AG08395 (cell line): Measurements from ENCODE around the gene OR4Q3.
"Not testable (repeated sequence)": the region's sequence is repeated elsewhere in the genome, so short reads cannot be mapped to it uniquely, and the experiment has no call there.

Experiments
- DNase-seq: peaks from one replicate; pipeline ENCODE4 v3.0.0; 2012; ENCODE audit warnings: mixed read lengths, low spot score

The OR4Q3 gene

DNA sequence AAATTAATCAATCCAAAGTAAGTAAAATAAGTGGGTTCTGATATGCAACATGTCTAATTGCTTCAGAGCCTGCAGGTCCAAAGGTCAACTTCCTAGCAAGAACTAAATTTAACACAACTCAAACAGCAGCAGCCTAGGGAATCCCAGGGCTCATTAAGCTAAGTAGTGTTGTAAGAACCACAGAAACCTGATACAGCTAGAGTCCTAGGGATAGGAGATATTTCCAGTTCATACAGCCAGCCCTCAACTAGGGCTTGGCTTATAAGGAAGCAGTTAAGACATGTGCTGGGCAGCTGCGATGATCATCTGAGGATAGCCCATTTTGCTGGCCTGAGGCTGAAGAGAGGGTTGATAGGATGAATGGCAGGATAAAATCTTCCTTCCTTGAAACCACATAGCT lies at the start of gene OR4Q3:
OR4Q3 (plus strand) TSS at position 316 of the 400 bp plus-strand sequence.
- no peak for DNase-seq

DNA sequence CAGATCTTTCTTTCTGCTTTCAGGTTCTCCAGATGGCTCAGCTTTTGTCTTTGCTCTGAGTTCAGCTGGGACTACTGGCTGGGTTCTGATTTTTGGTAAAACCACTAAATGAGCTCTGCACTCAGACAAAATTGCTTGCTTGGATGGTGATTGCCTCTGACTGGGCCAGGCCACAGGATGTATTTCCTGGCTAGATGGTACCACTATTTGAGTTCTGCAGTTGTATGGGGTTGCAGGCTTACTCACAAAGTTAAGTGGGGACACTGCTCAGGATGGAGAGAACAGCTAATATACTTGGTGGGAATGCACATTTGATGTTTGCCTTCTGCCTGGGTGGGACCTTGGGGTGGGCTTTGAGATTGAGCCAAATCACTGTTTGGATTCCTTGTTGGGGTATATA lies 14.0 kb upstream of the OR4Q3 start:
- no peak for DNase-seq

DNA sequence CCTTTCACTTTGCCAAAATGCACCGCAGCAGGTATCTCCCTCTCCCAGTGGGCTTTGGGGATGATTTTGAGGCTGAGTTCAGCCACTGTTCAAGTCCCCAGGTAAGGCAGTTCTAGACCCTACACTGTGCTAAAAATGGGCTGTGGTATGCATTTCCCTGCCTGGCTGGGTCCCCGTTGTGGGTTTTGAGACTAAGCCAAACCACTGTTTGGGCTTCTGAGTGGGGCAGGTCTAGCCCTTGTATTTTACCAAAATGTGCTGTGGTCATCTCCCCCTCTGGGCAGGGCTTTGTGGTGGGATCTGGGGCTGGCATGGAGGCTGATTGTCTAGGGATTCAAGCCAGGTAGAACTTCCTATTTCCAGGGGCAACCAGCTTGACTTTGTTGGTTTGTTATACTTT lies 13.6 kb upstream of the OR4Q3 start:
- no peak for DNase-seq

DNA sequence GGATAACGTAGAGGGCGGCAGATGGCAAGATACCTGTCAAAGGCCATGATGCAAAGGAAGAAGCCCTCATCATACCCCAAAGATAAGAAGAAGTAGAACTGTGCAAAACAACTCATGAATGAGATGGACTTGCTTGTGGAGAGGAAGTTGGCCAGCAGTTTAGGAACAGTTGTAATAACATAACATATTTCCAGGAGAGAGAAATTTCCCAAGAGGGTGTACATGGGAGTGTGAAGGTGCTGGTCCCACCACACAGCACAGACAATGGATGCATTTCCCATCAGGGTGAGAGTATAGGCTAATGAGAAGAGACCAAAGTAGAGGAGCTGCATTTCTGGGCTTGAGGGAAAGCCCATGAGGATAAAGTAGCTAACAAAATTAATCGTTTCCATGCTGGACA lies 9.5 kb upstream of the OR4Q3 start:
- not testable (repeated sequence) for DNase-seq

DNA sequence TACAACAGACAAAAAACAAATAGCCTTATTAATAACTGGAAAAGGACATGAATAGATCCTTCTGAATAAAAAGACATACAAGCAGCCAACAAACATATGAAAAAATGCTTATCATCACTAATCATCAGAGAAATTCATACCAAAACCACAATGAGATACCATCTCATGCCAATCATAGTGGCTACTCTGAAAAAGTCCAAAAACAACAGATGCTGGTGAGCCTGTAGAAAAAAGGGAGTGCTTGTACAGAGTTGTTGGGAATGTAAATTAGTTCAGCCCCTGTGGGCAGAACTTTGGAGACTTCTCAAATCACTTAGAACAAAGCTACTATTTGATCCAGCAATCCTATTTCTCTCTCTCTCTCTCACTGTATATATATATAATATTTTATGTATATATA lies 8.9 kb downstream of the OR4Q3 start:
- not testable (repeated sequence) for DNase-seq

DNA sequence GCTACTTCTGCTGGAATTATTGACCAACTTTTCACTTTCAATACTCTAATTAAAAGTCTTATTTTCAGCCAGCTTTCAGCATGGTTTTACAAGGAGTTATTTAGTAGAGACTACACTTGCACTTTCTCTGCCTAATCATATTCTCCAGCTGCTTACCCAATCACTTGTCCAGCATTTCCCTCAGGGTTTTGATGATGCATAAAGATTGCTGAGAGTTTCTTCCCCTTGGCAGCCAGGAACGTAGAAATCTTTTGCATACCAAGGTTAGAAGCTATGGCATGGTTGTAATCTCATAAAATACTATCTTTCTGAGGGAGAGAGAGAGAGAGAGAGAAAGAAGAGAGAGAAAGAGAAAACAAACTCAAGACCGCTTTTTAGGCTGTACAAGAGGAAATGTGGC lies 10.8 kb downstream of the OR4Q3 start:
- no peak for DNase-seq

DNA sequence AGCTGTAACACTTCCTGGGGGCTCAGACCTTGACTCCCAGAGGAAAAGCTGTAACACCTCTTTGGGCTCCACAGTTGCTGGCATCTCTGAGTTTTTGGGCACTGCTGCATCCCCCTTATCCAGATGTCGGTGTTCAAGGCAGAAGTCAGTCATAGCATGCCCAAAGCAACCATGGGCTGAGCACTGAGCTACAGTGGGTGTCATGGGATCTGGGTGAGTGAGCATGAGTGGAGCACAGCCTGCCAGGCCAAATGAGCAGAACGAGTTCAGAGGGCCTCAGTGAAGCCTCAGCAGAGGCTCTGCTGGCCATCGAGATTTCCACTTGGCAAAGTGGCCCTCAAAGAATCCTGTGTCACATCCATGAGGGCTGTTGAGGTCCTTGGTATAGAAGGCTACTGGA lies 28.1 kb downstream of the OR4Q3 start:
- not testable (repeated sequence) for DNase-seq

DNA sequence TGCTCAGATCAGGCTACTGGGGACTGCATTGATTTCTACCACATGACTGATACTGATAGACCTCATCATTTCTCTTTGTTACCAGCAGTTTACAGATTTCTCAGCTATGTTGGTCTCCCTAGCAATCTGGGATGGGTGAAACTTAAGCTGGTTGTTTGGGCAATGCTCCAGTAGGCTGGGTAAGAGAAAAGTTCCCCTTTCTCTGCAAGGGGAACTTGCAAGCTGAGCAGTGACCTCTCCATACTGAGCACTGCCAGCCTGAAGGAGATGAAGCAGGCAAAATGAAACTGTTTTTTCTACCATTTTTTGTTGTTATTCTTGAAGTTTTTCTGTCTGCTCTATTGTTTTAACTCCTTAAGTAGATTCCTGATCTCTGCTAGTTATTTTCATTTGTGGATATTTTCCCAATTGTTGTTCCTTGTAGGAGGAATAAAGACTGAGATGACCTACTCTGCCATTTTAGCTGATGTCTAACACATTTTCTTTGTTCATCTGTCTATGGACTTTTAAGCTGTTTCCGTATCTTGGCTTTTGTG lies 28.6 kb downstream of the OR4Q3 start:
- DNase-seq = no peak

DNA sequence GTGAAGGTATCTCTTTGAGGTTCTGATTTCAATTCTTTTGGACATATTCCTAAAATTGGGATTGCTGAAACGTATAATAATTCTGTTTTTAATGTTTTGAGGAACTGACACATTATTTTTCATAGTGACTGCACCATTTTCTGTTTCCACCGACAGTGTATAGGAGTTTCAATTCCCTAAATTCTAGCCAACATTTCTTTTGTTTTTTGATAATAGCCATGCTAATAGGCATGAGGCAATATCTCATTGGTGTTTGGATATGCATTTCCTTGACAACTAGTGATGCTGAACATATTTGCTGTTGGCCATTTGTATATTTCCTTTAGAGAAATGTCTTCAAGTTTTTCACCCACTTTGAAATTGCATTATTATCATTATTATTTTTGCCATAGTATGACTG lies 29.1 kb downstream of the OR4Q3 start:
- not testable (repeated sequence) for DNase-seq

DNA sequence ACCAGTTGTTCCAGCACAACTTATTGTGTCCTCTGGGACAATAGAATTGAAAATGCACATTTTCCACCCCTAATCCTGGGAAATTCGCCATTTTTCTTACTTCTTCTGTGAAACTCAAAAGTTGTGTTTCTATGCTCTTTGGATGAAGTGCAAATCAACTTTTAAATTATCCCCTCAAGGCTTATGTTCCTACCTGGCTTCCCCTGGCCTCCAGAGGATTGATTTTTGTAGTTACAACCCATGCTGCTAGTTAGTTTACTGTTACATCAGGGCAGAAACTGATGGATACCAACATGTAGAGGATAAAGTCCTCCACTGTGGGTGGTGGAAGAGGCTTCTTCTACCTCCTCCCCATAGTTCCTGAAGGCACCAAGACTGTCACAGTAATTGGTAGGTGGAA lies 29.8 kb downstream of the OR4Q3 start, which contains the start of gene OR4M1:
OR4M1 (plus strand) TSS at position 301 of the 400 bp plus-strand sequence. CDS start 6,819 bp downstream, outside the sequence.
- DNase-seq = not testable (repeated sequence)

DNA sequence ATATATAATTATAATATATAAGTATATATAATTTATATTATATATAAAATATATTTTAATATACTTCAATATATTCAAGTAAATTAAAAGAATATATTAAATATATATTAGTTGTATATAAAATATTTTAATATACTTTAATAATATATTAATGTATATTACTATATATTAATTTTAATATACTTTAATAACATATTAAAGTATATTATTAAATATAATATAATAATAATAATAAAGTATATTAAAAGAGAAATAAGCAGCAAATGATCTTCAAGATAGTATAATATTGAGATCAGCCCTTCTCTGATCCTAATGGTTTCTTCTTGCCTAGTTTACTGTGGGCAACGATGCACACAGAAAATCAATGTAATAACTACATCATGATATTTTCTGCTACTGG lies 32.2 kb downstream of the OR4Q3 start:
- no peak for DNase-seq

DNA sequence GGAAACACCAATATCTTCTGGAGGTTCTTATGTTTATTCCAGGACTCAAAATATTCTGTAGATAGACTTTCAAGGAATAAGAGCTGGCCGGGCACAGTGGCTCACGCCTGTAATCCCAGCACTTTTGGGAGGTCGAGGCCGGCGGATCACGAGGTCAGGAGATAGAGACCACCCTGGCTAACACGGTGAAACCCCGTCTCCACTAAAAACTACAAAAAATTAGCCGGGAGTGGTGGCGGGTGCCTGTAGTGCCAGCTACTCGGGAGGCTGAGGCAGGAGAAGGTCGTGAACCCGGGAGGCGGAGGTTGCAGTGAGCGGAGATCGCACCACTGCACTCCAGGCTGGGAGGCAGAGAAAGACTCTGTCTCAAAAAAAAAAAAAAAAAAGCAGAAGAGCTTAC lies 42.5 kb downstream of the OR4Q3 start:
- not testable (repeated sequence) for DNase-seq

DNA sequence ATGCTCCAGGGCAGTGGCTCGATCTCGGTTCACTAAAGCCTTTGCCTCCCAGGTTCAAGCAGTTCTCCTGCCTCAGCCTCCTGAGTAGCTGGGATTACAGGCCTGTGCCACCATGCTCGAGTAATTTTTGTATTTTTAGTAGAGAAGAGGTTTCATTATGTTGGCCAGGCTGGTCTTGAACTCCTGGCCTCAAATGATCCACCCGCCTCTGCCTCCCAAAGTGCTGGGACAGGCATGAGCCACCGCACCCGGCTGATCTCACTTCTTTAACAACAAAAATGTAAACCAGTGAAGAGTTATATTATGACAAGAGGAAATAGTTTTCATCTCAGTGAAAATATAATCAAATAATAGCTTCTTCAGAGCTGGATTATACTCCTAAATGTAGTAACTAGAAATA lies 43.9 kb downstream of the OR4Q3 start:
- not testable (repeated sequence) for DNase-seq

DNA sequence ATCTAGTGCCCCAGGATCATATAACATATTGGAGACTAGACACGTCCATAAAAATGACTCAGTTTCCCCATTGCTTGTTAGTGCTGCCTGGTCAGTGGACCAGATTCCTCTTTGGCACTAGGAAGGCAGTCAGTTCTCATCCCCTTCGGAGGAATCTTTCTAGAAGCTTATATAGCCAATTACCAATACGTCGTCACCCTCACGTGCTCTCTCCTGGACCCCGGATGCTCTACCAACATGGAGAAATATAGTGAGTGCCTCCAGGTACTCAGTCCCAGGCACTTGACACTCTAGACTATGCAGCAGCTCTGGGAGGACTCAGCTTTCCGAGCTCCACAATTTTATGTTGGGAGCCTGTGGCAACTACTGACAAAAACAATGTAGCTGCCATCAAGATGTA lies 44.8 kb downstream of the OR4Q3 start:
- not testable (repeated sequence) for DNase-seq

DNA sequence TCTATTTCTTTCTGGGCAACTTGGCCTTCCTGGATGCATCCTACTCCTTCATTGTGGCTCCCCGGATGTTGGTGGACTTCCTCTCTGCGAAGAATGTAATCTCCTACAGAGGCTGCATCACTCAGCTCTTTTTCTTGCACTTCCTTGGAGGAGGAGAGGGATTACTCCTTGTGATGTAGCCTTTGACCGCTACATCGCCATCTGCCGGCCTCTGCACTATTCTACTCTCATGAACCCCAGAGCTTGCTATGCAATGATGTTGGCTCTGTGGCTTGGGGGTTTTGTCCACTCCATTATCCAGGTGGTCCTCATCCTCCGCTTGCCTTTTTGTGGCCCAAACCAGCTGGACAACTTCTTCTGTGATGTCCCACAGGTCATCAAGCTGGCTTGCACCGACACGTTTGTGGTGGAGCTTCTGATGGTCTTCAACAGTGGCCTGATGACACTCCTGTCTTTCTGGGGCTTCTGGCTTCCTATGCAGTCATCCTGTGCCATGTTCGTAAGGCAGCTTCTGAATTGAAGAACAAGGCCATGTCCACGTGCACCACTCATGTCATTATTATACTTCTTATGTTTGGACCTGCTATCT lies 53.2 kb downstream of the OR4Q3 start:
- DNase-seq = not testable (repeated sequence)
